Adrenal gland (tissue), 12 donors: ENCODE measurements around the gene RCCD1. TPM values are rescaled to one million over a fixed set of nuclear protein-coding genes. Genes with fewer than 3 reads are reported as not detected.

Experiments
- DNase-seq, 7 donors: peaks; one replicate each; pipeline ENCODE4 v3.0.0-alpha.2; 2019 to 2020
- H3K27ac ChIP-seq, 5 donors: fragments of 200-600 bp; sonication (generic) in 4 of 5; 1 replicate in 3 of 5; 2 replicates in 2 of 5; pipeline versions ENCODE4 v1.5.1 to v1.8.0; 2016 to 2020; ENCODE audit warnings: mild to moderate bottlenecking in 1 of 5
- H3K27me3 ChIP-seq: fragments of 200-600 bp; 2 replicates; pipeline ENCODE4 v1.8.0; 2021
- H3K36me3 ChIP-seq, 2 donors: fragments of 200-600 bp; replicated peaks in 1 of 2; 1 replicate in 1 of 2; 2 replicates in 1 of 2; pipeline versions ENCODE4 v1.5.1 to v1.8.0; 2018 to 2022
- H3K4me1 ChIP-seq, 2 donors: fragments of 200-600 bp; replicated peaks in 1 of 2; 1 replicate in 1 of 2; 2 replicates in 1 of 2; pipeline versions ENCODE4 v1.5.1 to v1.8.0; 2018 to 2021
- H3K4me3 ChIP-seq, 4 donors: fragments of 200-600 bp; sonication (generic) in 3 of 4; one replicate each; pipeline ENCODE4 v1.5.1; 2016 to 2018
- H3K9me3 ChIP-seq, 3 donors: fragments of 200-600 bp; sonication (generic) in 1 of 3; replicated peaks in 1 of 3; 1 replicate in 2 of 3; 2 replicates in 1 of 3; pipeline versions ENCODE4 v1.5.1 to v1.8.0; 2016 to 2021
- CTCF ChIP-seq, 6 experiments: fragments of 450-650 bp in 4 of 6; fragments of 200-600 bp in 2 of 6; sonication (generic) in 1 of 6; IDR thresholded peaks; 1 replicate in 5 of 6; 2 replicates in 1 of 6; pipeline versions ENCODE4 v1.5.1 to v1.8.0; 2016 to 2021; ENCODE audit warnings: antibody characterized with exemption in 6 of 6, mild to moderate bottlenecking in 2 of 6, moderate library complexity in 1 of 6
- POLR2A ChIP-seq, 2 donors: fragments of 450-650 bp; IDR thresholded peaks; one replicate each; pipeline ENCODE4 v1.6.1; 2017; ENCODE audit warnings: antibody characterized with exemption in 2 of 2, mild to moderate bottlenecking in 2 of 2, moderate library complexity in 1 of 2
- WGBS, 4 donors: extraction: QIAGEN DNeasy Blood & Tissue Kit in 2 of 4; methylation state at CpG; one replicate each; pipeline versions ENCODE4 v1.1.5 to v1.1.7; 2013 to 2017; 5-methylcytosine and 5-hydroxymethylcytosine counted together
- intact Hi-C, 2 donors: fragments of 100-400 bp; cut with DNase I; formaldehyde crosslinking; loops; one replicate each; pipeline versions ENCODE4 v1.14.1 to v1.15.0; 2022 to 2023
- polyA plus RNA-seq, 3 donors: library from polyadenylated mRNA; stranded (reverse); fragments of 200-250 nt in 2 of 3; fragments of 350-450 nt in 1 of 3; fragmentation: Illumina TruSeq in 1 of 3; extraction: RNeasy Lipid Tissue Mini Kit (QIAGEN cat#74804) in 1 of 3; gene quantifications; one replicate each; pipeline ENCODE4 v1.2.3, GENCODE V29; 2013 to 2014
- total RNA-seq, 9 donors: library from RNA; depleted of rRNA in 4 of 9; stranded (reverse); fragments of >200 nt in 4 of 9; fragments of 120-200 nt in 1 of 9; fragmentation: NEBNext Ultra II Directional in 1 of 9; extraction: Animal tissue kit (Norgen Biotek cat#: 25700) in 1 of 9; gene quantifications; one replicate each; pipeline versions ENCODE4 v1.1.0 to v1.2.4, GENCODE V29; 2013 to 2023
- donor health status: healthy with polysubstance abuse.
- donor health status: Bipolar disorder and iron deficiency.
- donor health status: DM: yes; HTN: yes; CAD: no.
- donor health status: DM: no; HTN: no; CAD: no.
- donor health status: DM: no; HTN: no; CAD: no.
- donor health status: DM: yes; HTN: yes; CAD: no.

Gene RCCD1
- total and polyA plus RNA-seq, 12 donors, result 7.7 to 38.7 (median 17.6) TPM

- intact Hi-C loops, result no loop called here
- WGBS, 4 donors, result 93 to 97% (median 96%) methylated on average over 14 to 24 of the region's 24 CpGs
- H3K36me3 ChIP-seq, result peaks cover 0 to 98% of the 10 kb centered on the region in 2 donors
- H3K4me1 ChIP-seq, result peaks cover 8 to 9% of the 10 kb centered on the region in 2 donors
- H3K4me3 ChIP-seq, result no peak overlapping the region
- no peak for DNase-seq
- TF ChIP-seq CTCF (IDR thresholded peaks at IDR 0.05), result no peak
- no peak for TF ChIP-seq POLR2A (IDR thresholded peaks at IDR 0.05)
- H3K9me3 ChIP-seq, result no peaks in the 10 kb centered on the region
- no peaks in the 10 kb centered on the region for H3K27me3 ChIP-seq
- no peak overlapping the region for H3K27ac ChIP-seq
Measured at GRCh38 chr15:90910441-90911301, 44.0 kb upstream of the RCCD1 start.

GRCh38 chr15:90911302-90911623 is 43.4 kb upstream of the RCCD1 start:
- peaks cover 0 to 95% of the 10 kb centered on the region in 2 donors for H3K36me3 ChIP-seq
- no peak for TF ChIP-seq CTCF (IDR thresholded peaks at IDR 0.05)
- no peak for TF ChIP-seq POLR2A (IDR thresholded peaks at IDR 0.05)

DNA sequence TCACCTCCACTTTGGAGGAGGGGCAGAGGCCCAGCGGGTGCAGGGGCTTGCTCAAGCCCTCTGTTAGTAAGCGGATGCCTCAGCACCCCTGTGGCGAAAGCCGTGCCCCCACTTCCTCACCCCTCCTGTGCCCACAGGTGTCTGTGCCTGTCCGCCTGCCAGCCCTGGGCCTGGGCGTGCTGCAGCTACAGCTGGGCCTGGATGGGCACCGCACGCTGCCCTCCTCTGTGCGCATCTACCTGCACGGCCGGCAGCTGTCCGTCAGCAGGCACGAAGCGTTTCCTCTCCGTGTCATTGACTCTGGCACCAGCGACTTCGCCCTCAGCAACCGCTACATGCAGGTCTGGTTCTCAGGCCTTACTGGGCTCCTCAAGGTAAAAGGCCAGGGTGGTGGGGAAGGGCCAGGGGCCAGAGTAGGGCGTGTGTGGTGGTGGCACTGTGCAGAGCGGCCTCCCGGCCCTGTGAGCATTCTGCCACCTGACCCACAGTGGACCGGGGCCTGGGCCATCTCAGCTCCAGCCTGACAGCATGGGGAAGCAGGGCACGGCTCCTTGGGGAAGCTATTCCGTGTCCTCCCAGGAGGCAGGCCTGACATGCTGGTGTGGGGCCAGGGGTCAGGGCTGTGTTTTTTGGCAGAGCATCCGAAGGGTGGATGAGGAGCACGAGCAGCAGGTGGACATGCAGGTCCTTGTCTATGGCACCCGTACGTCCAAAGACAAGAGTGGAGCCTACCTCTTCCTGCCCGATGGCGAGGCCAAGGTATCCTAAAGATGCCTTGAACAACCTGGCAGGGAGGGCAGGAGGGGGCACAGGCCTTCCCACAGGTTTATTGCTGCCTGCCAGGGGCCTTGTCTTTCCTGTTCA is 42.5 kb upstream of the RCCD1 start:
- intact Hi-C loops, result no loop called here
- Histone ChIP-seq H3K9me3 (no peaks in the 10 kb centered on the region), H3K27me3 (no peaks in the 10 kb centered on the region), H3K36me3 (peaks cover 0 to 95% of the 10 kb centered on the region in 2 donors), H3K4me3 (no peak overlapping the region), H3K4me1 (peaks cover 16 to 20% of the 10 kb centered on the region in 2 donors), H3K27ac (no peak overlapping the region)
- no peak for DNase-seq
- no peak for TF ChIP-seq CTCF (IDR thresholded peaks at IDR 0.05)
- TF ChIP-seq POLR2A (IDR thresholded peaks at IDR 0.05), result no peak
- 89 to 93% (median 91%) methylated on average over 19 to 30 of the region's 30 CpGs for WGBS, 4 donors

More at GRCh38 chr15:90911302-90911623, 43.4 kb upstream of the RCCD1 start:
- DNase-seq, result no peak
- Histone ChIP-seq H3K27ac (no peak overlapping the region), H3K4me3 (no peak overlapping the region), H3K27me3 (no peaks in the 10 kb centered on the region), H3K4me1 (peaks cover 14 to 15% of the 10 kb centered on the region in 2 donors), H3K9me3 (no peaks in the 10 kb centered on the region)
- 92 to 95% (median 93%) methylated on average over 12 to 19 of the region's 19 CpGs for WGBS, 4 donors
- intact Hi-C loops, result no loop called here

DNA sequence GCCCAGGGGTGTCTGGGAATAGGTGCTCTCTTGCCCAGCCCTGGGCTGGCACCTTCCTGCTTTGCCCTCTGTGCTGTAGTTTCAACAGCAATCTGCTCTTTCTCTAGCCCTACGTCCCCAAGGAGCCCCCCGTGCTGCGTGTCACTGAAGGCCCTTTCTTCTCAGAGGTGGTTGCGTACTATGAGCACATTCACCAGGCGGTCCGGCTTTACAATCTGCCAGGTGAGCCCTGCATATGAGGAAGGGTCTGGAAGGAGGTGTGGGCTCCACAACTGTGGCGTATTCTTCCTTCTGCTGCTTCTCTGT is 42.0 kb upstream of the RCCD1 start:
- no peak overlapping the region for H3K4me3 ChIP-seq
- H3K4me1 ChIP-seq, result peaks cover 16 to 20% of the 10 kb centered on the region in 2 donors
- intact Hi-C loops, result no loop called here
- no peak for DNase-seq
- H3K36me3 ChIP-seq, result peaks cover 0 to 95% of the 10 kb centered on the region in 2 donors
- 93 to 97% (median 96%) methylated on average over 7 of the region's 7 CpGs for WGBS, 4 donors
- TF ChIP-seq CTCF (IDR thresholded peaks at IDR 0.05) (no peak), POLR2A (IDR thresholded peaks at IDR 0.05) (no peak)
- no peaks in the 10 kb centered on the region for H3K27me3 ChIP-seq
- no peak overlapping the region for H3K27ac ChIP-seq
- H3K9me3 ChIP-seq, result no peaks in the 10 kb centered on the region
